ENCODE results near the gene TMUB1. TPM values are rescaled to one million over a fixed set of nuclear protein-coding genes. Genes with fewer than 3 reads are reported as not detected.
A peak's percentile ranks its signal among the peaks of the same experiment; 100 is the strongest.

Gene TMUB1
- total RNA-seq, 4 donors from 2014 or later = 38.4 to 57.2 (median 44.7) TPM

GRCh38 chr7:151110236-151110940 is 27.1 kb upstream of the TMUB1 start:
- peaks cover 0 to 45% (median 9%) of the 10 kb centered on the region in 3 donors for H3K4me1 ChIP-seq
- H3K4me3 ChIP-seq = no peak overlapping the region
- ATAC-seq = no peak
- peaks cover 0 to 6% of the 10 kb centered on the region in 2 donors for H3K36me3 ChIP-seq
- TF ChIP-seq EP300 (IDR thresholded peaks at IDR 0.05) = no peak
- no peak for TF ChIP-seq POLR2AphosphoS5 (IDR thresholded peaks at IDR 0.05)
- TF ChIP-seq CTCF (IDR thresholded peaks at IDR 0.05) = no peak
- TF ChIP-seq POLR2A (IDR thresholded peaks at IDR 0.05) = no peak
- no peaks in the 10 kb centered on the region for H3K9me3 ChIP-seq
- no peaks in the 10 kb centered on the region for H3K27me3 ChIP-seq
- peak overlapping the region in 3 of 4 donors; percentile 11 to 57 (median 28) for H3K27ac ChIP-seq
- 61 to 65% methylated on average over 6 to 10 of the region's 11 CpGs for WGBS, 2 donors (ENCODE audit: low coverage in 1 of 2)

GRCh38 chr7:151109094-151110048 is 26.1 kb upstream of the TMUB1 start:
- H3K36me3 ChIP-seq = peaks cover 0 to 13% of the 10 kb centered on the region in 2 donors
- H3K4me3 ChIP-seq = no peak overlapping the region
- H3K4me1 ChIP-seq = peaks cover 0 to 46% (median 9%) of the 10 kb centered on the region in 3 donors
- no peaks in the 10 kb centered on the region for H3K9me3 ChIP-seq
- no peaks in the 10 kb centered on the region for H3K27me3 ChIP-seq
- peak overlapping the region in 2 of 4 donors; percentile 28 to 57 for H3K27ac ChIP-seq
- TF ChIP-seq POLR2AphosphoS5 (IDR thresholded peaks at IDR 0.05) (no peak), CTCF (IDR thresholded peaks at IDR 0.05) (no peak), POLR2A (IDR thresholded peaks at IDR 0.05) (no peak), EP300 (IDR thresholded peaks at IDR 0.05) (no peak)
- peak; percentile 54 for ATAC-seq
- WGBS, 2 donors (ENCODE audit: low coverage in 1 of 2) = 70 to 78% methylated on average over 2 to 8 of the region's 15 CpGs

GRCh38 chr7:151107882-151108281 is 24.6 kb upstream of the TMUB1 start:
- no peaks in the 10 kb centered on the region for H3K9me3 ChIP-seq
- 100% methylated on average over 1 of the region's 10 CpGs; no CpG with 5 or more reads in 1 of the 2 donors for WGBS, 2 donors (ENCODE audit: low coverage in 1 of 2)
- peaks cover 0 to 38% (median 9%) of the 10 kb centered on the region in 3 donors for H3K4me1 ChIP-seq
- H3K27ac ChIP-seq = no peak overlapping the region
- no peak overlapping the region for H3K4me3 ChIP-seq
- H3K27me3 ChIP-seq = no peaks in the 10 kb centered on the region
- H3K36me3 ChIP-seq = peaks cover 0 to 22% of the 10 kb centered on the region in 2 donors
- ATAC-seq = no peak
- no peak for TF ChIP-seq POLR2AphosphoS5 (IDR thresholded peaks at IDR 0.05)
- no peak for TF ChIP-seq POLR2A (IDR thresholded peaks at IDR 0.05)
- no peak for TF ChIP-seq EP300 (IDR thresholded peaks at IDR 0.05)
- TF ChIP-seq CTCF (IDR thresholded peaks at IDR 0.05) = no peak

- H3K4me3 ChIP-seq = no peak overlapping the region
- WGBS, 2 donors (ENCODE audit: low coverage in 1 of 2) = 69 to 75% methylated on average over 15 to 17 of the region's 23 CpGs
- no peak for ATAC-seq
Observed at GRCh38 chr7:151104411-151105235, 21.3 kb upstream of the TMUB1 start.

More at GRCh38 chr7:151104411-151105235, 21.3 kb upstream of the TMUB1 start:
- Histone ChIP-seq H3K27ac (no peak overlapping the region), H3K36me3 (peaks cover 0 to 22% of the 10 kb centered on the region in 2 donors), H3K4me1 (peaks cover 0 to 43% (median 12%) of the 10 kb centered on the region in 3 donors), H3K27me3 (no peaks in the 10 kb centered on the region), H3K9me3 (no peaks in the 10 kb centered on the region)
- TF ChIP-seq POLR2AphosphoS5 (IDR thresholded peaks at IDR 0.05) (no peak), EP300 (IDR thresholded peaks at IDR 0.05) (no peak), CTCF (IDR thresholded peaks at IDR 0.05) (no peak), POLR2A (IDR thresholded peaks at IDR 0.05) (no peak)

Measured in gastroesophageal sphincter (tissue), 4 donors.